HG03135 (cell line): ENCODE results near the gene DYNC1H1.

Source experiments
- ATAC-seq: cut with Tn5 transposase; IDR thresholded peaks from one replicate; pipeline ENCODE4 v1.9.1; 2021; ENCODE audit warnings: mild to moderate bottlenecking, moderate library complexity; ENCODE audit not compliant: unreplicated experiment

DYNC1H1 gene

DNA sequence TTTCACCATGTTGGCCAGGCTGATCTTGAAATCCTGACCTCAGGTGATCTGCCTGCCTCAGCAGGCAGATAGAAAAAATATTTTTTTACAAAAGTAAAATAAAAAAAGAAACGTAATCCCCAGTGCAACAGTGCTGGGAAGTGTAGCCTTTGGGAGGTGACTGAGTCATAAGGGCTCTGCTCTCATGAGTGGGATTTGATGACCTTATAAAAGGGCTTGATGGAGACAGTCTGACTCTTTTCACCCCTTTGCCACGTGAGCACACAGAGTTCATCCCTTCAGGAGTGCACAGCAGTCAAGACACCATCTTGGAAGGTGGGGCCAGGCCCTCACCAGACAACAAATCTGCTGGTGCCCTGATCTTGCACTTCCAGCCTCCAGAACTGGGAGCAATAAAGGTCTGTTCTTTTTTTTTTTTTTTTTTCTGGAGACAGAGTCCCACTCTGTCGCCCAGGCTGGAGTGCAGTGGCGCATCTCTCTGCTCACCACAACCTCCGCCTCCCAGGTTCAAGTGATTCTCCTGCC, 24.7 kb upstream of the DYNC1H1 start:
- no peak for ATAC-seq

DNA sequence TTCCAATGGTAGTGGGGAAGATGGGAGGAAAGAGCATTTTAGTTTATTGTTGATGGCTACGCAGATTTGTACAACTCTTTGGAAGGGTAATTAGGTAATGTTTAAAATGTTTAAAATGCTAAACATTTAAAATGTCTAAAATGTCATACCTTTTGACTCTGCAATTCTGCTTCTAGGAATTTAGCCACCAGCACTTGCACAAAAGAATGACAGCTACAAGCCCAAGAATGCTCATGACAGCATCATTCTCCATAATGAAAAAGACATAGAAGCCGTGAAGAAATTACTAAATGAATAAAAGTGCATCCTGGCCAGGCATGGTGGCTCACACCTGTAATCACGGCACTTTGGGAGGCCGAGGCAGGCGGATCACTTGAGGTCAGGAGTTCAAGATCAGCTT, 19.9 kb upstream of the DYNC1H1 start:
- ATAC-seq, result no peak

DNA sequence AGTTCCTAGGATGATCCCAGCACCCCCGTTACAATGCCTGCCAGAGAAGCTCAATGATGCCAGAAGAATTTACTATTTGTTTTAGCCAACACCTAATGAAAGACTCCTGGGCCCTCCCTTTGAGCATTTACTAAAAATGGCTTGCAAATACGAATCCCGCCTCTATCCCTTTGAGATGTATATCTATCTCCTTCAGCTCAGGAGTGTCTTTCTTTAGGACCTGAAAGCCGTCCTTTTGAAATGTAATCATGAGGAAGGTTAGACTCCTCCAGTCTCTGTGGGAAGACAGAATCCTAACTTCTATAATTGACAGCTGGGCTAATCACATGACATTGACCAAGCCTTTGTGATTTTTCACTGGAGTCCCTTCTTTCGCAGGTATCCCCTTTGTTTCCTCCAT, 19.2 kb upstream of the DYNC1H1 start:
- no peak for ATAC-seq

DNA sequence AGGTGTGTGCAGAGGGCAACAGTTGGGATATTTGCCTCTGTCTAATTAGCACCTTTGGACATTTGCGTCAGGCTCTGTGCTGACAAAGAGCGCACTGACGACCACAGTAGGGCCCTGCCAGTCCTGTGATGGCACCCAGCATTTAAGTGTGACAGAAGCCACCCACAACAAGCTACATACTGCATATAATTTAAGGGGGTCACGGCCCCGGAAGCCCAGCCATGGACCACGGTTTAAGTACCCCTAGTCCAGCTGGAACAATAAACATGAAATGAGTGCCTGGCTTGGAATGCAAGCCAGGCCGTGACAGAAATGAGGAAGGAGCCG, 16.8 kb upstream of the DYNC1H1 start:
- ATAC-seq, result peak; percentile 8

DNA sequence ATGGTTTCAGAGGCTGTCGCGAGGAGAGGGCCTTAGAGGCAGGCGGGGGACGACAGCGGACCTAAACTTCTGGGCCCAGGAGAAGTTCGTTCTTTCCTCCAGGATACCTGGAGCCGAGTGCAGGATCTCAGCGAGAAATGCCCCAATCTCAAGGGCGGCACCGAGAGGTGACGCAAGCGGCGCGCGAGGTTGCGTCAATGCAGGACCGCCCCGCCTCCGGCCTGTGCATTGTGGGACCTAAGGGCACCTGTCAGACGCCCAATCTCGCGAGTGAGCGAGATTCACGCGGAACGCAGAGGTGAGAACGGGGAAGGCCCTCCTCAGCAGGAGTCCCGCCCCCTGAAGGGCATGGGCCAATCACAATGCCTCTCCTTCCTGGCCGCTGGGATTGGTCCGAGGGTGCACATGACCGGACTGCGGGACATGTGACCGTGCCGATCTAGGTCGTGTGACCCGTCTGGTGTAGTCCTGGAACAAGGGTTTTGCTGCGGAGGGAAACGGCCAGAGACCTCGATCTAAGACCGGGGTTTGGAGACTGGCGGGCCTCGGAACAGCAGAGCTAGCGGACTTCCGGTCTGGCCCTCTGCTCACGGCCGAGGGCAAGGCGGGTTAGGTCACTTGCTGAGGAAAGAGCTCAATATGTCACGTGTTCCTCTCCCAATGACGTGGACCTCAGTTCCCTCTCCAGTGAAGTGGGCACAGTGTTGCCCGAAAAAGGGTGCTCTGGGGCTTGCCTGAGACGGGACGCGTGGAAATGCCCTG, 16.3 kb upstream of the DYNC1H1 start:
- peak; percentile 97 for ATAC-seq

DNA sequence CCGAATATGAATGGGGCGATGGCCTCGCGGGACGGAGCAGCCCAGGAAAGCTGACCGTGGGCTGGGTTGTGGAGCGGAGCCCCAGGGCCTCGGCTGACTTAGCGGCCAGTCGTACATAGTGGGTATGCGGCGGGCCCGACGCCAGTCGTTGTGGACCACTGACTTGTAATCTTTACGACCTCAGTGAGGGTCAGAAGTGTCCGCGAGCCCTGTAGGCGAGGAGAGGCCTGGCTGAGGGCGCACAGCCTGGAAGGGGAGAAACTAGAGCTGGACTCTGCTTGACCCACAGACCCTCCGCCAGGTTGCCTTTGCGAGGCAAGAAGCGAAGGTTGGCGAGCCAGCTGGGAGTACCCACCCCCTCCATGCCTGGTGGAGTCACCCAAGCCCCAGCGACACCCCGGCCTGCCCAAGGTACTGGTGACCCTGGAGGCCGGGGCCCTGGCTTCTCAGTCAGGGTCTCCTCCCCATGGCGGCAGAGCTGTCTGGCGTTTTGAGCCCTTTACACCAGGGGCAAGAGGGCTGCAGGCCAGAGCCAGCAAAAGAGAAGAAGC, 15.6 kb upstream of the DYNC1H1 start:
- ATAC-seq, result no peak

DNA sequence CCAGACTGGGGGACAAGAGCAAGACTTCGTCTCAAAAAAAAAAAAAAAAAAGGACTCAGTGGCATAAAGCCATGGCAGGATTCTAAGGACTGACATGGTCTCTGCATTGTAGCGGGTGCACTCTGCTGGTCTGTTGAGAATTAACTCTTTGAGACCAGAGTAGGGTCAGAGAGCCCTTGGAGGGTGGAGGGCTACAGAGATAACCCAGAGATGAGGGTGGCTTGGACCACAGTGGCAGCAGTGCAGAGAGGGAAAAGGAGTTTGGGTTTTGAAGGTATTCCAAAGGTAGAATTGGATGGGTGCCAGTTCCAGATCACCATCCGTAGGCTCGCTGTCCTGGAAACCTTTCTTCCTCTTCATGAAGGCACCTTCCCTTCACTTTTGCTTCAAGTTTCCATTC, 14.3 kb upstream of the DYNC1H1 start:
- ATAC-seq, result no peak

DNA sequence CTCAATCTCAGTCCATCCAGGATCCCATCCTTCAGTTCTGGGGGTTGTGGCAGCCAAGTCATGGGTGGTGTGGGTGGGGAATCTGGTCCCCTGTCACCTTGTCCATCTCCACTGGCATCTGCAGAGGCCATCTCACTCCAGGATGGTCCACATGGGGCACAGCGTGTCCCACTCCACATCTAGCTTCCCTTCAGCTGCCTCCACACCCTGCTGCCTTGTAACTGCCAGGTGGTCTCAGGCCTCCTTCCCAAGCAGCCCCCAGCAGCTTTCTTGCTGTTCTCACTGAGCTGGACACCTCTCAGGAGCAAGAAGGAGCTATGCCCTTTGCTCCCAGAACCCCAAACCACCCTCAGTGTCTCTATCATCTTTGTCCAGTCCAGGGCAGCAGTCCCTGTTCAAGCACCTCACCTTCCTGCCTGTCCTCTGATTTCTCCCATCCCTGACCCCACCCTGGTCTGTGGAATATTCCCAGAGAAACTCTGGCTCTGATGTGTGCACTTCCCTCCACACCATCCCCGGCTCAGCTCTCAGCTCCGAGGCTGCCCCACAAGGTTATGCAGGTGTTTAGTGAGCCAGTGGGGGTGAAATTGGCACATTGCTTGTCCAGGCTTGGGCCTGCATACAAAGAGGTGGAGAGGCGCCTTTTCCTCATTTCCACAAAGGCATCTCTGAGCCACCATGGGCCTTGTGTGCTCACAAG, 13.7 kb upstream of the DYNC1H1 start:
- ATAC-seq, result no peak

DNA sequence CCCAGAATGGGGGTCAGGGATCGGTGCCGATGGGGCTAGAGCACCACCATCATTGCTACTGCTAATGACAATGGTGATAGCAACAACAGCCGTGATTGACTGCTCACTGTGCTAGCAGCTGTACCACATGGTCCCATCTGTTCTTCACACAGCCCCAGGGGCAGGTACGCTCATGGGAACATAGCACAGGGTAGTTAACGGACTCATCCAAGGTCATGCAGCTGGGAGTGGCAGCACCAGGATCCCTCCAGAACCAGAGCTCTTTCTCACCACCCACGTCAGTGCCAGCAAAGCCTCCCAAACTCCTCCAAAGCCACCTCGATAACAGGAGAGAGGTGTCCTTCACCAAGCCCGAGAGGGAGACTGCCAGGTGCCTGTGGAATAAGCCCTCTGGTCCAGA, 11.2 kb upstream of the DYNC1H1 start:
- no peak for ATAC-seq

DNA sequence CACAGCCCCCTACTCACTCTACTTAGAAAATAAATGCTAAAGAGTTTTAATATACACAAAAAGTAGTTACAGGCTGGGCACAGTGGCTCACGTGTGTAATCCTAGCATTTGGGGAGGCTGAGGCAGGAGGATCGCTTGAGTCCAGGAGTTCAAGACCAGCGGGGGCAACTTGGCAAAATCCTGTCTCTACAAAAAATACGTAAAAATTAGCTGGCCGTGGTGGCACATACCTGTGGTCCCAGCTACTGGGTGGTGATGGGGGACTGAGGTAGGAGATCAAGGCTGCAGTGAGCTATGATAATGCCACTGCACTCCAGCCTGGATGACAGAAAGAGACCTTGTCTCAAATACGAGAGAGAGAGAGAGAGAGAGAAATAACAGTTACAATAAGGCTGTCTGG, 9.9 kb upstream of the DYNC1H1 start:
- ATAC-seq, result no peak

DNA sequence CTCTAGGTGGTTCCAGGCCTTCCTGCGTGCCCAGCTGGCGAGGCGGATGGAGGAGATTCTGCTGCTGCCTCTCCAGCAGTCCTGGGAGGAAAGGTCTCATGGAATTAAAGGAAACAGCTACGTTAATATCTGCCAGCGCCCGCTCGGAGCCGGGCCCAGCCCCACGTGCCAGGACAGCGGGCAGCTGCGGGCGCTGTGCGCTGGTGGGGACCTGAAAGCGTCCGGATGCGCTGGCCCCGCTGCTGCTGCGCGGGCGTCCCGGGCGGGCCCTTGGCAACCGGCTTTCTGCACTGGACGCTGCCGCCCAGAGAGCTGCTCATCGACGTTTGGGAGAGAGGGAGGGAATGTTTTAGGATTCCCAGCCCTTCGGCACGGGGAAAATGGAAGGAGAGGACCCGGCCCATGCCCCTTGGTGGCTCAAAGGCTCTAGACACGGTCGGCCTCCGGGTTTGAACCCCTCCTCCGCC, 8.6 kb upstream of the DYNC1H1 start:
- no peak for ATAC-seq

DNA sequence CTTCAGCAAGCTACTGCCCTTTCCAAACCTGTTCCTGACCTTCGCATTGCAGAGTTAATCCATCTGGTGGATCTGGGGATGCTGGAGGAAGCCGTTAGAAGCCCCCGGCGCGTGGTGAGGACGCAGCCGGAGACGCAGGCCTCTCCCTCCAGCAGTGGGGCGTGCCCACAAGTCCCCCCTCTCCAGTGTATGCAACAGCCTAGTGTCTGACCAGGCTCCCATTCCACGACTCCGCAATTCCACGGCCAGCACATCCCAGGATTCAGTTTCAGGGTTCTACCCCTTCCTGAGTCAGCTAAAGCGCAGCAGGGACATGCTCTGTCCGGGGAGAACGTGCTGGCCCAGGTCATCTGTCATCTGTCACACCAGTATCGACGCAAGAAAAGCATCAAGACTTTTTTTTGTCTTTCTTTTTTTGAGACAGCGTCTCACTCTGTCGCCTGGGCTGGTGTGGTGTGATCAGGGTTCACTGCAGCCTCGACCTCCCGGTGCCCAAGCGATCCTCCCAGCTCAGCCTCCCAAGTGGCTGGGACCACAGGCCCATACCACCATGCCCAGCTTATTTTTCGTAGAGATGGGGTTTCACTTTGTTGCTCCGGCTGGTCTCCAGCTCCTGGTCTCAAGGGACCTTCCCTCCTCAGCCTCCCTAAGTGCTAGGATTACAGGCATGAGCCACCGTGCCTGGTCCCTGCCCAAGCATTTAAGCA, 8.0 kb upstream of the DYNC1H1 start:
- no peak for ATAC-seq

DNA sequence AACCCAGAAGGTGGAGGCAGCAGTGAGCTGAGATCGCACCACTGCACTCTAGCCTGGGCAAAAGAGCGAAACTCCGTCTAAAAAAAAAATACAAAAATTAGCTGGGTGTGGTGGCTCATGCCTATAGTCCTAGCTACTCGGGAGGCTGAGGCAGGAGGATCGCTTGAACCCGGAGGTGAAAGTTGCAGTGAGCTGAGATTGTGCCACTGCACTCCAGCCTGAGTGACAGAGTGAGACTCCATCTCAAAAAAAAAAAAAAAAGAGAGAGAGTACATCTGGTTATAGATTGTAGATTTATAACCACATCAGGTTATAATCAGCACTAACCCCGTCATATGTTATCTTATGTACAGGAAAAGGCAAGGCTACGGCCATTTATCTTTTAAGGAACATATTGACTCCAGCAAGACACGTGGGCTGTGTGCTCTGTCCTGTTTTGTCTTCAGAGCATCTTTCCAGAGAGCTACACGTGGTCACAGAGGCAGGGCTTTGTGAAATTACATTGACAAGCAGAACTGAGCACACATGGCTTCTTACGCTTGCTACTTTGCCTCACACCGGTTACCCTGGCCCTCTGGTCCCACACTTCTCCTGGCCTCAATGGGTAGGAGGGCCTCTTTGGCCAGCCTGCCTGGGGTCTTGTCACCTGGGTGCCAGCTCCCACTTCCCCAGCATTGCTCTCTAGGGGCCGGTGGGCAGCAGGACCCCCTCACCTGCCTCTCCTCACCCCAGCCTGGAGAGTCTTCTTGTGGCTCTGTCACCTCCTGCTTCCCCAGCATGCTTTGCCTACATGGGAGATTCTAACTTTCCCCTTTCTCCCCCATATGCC, 6.8 kb upstream of the DYNC1H1 start:
- no peak for ATAC-seq

DNA sequence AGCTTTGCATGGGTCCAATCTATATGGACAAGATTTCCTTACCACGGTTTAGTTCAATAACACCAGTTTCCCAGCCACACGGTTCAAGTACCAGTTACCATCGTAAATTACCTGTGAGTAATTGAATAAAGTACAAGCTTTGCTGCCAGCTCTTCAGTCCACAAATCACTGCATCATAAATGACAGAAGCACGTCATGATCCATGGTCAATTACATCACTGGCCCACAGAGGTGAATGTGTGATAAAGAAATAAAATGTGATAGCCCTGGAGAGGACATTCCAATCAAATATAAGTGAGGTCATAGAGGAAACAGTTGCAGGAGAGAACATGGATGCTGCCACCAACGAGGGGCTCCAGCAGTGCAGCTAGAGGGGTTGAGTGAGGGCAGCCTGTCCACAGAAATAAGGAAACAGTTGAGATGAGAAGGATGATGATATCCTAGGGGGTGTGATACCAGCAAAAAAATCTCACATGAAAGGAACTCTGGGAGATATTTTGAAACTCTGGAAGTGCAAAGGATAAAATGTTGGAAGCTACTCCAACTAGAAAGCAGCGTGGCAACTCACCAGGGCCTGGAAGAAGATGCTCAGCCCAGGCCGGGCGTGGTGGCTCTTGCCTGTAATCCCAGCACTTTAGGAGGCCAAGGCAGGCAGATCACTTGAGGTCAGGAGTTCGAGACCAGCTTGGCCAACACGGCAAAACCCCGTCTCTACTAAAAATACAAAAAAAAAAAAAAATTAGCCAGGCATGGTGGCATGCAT, 5.8 kb upstream of the DYNC1H1 start:
- ATAC-seq, result no peak

DNA sequence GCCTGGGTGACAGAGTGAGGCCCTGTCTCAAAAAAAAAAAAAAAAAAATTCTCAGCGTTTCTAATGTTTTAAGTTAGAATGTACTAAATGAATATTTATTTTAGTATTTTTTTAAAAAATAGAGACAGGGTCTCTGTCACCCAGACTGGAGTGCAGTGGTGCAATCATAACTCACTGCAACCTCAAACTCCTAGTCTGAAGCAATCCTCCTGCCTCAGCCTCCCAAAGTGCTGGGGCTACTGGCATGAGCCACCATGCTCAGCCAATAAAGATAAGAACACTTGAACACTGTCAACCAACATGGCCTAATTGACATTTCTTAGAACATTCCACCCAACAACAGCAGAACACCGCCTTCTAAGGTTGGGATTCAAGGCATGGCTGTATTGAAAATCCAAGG, 5.1 kb upstream of the DYNC1H1 start:
- no peak for ATAC-seq

DNA sequence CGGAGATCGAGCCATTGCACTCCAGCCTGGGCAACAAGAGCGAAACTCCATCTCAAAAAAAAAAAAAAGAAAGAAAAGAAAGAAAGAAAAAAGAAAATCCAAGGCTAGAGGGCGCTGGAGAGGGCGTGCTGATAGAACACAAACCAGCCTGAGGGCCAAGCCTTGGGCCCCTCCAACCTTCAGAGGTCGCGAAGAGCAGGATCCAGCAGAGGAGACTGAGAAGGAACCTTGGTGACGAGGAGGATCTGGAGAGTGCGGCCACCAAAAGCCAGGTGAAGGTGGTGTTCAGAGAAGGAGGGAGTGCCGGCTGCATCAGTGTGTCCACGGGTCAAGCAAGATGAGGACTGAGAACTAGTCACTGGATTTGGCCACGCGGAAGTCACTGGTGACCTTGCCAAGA, 4.1 kb upstream of the DYNC1H1 start:
- no peak for ATAC-seq

DNA sequence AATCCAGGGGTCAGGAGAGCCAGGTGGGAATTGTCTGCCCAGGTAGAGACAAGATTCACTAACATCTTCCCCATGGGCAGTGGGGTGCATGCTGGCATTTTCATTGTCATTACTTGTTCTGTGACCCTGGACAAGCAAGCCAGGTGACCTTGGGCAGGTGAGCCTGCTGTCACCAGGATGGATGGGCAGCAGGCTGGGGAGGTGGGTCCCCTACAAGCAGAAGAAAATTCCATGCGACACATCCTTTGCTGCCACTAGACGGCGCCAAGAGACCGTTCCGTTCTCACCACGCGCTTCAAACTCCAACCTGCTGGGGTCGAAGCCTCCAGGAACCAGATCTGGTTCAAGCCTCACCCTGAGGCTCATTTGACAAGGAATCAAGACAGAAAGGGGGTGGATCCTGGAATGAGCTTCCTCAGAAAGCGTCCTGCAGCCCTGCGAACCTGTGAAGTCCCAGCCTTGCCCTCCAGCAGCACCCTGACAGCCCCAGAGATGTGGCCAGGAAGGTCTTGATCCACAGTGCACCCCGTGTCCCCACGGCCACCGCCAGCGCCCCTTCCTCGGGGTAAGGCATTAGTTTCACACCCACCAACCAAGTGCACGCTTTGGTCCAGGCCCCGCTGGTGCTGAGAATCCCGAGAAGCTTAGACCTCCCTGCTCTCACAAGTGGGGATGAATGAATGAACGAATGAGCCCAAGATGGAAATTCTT, 3.2 kb upstream of the DYNC1H1 start:
- ATAC-seq, result no peak

DNA sequence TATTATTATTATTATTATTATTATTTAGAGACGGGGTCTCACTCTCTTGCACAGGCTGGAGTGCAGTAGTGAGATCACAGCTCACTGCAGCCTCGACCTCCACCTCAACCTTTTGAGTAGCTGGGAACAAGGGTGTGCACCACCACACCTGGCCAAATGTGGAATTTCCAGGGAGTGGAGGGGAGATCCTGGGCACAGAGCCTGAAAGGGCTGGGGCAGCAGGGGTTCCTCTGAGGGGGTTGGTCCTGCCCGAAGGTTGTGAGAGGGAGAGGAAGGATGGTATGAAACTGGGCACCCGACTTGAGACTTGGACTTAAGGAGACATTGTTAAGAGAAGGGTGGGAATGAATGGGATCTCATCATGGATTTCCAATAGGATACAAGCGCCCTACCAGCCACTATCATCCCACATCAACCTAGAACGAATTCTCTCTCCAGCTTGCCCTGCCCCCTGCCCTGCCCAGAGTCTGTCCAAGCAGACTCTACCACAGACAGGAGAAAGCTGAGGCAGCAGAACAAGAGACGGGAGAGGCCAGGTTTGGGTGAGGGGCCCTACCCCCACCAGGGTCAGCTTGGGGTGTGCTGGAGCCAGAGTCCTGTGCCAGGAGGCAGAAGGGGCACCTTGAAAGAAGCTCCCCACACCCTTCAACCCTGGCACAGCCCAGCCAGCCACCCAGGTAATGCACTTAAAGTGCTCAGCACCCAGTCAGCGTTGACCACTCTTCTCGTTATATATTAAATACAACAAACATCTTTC, 2.4 kb upstream of the DYNC1H1 start:
- no peak for ATAC-seq

DNA sequence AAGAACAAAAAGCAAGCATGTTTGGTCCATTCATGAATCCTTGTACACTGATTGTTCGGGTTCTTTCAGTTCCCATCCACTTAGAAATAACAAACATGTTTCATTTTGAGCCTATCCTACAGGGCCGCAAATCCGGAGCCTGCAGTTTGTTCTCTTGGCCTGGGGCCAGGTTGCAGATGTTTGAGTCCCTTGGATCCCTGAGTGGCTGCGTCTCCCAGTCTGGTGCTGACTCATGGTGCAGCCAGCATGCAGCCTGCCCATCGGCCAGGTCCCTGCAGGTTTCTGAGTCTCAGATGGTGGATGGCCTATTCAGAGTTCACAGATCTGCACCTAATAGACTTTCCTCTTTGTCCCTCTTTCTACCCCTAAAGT, 1.9 kb upstream of the DYNC1H1 start:
- no peak for ATAC-seq
